Endothelial cell of hepatic sinusoid (primary cell): ENCODE data around the gene LPCAT2.

Experiments used
- in situ Hi-C: cut with HindIII; loops from 2 replicates; pipeline ENCODE4 v1.10.0; 2017; ENCODE audit warnings: low sequenced_read_pairs

The LPCAT2 gene

DNA sequence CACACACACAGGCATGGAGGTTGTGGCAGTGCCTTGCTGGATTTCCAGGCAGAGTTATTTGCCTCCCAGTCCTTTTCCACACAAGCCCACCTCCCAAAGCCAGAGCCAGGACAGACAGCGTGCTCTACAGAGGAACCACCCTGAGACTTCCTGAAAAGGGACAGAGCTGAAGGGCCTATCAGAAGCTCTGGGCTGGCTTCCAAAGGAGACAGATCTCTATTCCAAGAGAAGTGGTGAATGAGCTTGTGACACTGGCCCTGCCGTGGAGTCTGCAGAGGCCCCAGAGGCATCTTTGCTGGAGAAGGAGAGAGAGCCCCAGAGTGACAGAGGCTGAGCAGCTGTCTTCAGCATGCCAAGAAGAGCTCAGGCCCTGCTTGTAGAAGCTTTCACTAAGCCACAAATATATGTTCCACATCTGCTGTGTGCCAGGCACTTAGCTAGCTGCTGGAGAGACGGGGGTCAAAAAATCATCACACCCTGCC lies 8.3 kb upstream of the LPCAT2 start:
- in situ Hi-C loops: no loop called here

DNA sequence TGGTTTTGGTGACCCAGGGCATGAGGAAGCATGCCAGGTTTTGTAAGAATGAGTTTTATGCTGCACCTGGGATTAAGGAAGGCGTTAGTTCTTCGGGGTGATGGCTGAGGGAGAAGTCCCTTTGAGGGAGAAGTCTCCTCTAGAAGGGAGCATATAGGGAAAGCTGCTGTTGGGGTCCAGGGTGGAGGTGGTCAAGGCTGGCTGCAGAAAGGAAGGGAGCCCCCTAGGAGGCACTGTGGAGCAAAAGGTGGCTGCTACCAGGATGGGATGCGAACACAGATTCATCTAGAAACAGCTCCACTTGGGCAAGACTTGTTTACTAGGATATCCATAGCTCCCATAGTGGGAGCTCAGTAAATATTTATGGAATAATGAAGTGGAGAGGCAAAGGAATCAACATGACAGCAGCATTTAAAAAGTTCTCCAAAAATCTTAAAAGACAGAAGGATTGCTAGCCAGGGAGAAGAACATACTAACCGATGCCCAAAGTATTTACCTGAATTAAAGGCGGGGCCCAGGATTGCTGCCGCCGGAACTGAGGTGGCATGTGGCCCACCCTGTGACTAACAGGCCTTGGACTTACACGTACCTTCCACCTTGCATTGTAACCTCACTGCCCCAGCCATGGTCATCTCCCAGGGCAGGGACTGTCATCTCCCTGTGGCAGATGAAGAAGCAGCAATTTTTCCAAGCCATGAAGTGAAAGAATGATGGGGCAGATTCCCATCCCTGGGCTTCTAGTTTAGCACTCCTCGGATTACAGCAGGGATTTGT lies 7.1 kb upstream of the LPCAT2 start:
- in situ Hi-C loops: no loop called here

DNA sequence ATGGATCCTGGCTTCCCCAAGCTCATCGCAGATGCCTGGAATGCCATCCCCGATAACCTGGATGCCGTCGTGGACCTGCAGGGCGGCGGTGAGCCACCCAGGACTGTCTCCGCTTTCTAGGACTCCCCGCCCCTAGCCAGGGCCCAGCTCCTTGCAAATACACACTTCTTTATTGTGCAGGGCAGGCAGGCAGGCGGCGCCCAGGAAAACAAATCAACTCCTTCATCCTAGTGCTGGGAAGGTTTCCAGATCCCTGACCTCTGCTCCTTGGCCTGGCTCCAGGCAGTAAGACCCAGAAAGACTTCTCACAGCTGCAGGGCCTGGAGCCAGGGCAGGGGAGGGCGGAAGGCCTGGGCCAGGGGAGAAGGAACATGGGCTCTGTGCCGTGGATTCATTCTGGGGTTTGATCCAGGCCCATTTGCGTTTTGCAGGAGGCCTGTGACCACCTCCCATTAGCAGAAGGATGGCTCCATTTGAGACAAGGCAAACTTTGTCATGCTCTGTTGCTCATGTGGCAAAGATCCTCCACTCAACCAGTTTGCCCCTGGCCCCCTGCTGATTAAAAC lies 6.0 kb upstream of the LPCAT2 start:
- in situ Hi-C loops: no loop called here

DNA sequence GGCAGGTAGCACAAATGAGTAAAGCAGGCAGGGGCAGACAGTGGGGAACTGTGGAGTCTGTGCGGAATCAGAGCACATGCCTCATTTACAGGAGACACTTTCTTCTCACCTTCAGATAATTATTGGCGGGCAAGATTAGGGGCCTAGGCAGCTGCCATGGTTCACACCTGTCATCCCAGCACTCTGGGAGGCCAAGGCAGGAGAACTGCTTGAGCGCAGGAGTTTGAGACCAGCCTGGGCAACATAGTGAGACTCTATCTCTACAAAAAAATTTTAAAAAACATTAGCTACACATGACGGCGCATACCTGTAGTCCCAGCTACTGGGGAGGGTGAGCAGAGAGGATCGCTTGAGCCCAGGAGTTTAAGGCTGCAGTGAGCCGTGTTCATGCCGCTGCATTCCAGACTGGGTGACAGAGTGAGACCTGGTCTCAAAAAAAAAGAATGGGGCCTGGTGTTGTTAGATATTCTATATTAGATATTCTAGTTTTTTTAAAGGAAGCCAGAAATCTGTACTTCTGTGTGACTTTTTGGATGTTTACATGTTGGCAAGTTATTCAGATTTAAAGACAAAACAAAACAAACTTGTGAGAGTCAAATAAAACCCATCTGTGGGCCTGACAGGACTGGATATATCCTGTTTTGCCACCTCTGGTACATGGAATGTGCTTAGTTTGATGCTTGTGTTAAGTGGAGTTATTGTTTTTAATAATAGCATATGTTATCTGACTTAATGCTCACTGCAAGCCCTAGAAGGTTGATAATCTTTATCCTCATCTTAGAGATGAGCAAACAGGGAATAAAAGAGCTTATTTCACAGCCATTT lies 4.9 kb upstream of the LPCAT2 start:
- in situ Hi-C loops: no loop called here

DNA sequence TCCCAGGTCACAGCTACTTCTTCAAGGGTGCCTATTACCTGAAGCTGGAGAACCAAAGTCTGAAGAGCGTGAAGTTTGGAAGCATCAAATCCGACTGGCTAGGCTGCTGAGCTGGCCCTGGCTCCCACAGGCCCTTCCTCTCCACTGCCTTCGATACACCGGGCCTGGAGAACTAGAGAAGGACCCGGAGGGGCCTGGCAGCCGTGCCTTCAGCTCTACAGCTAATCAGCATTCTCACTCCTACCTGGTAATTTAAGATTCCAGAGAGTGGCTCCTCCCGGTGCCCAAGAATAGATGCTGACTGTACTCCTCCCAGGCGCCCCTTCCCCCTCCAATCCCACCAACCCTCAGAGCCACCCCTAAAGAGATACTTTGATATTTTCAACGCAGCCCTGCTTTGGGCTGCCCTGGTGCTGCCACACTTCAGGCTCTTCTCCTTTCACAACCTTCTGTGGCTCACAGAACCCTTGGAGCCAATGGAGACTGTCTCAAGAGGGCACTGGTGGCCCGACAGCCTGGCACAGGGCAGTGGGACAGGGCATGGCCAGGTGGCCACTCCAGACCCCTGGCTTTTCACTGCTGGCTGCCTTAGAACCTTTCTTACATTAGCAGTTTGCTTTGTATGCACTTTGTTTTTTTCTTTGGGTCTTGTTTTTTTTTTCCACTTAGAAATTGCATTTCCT lies 3.4 kb upstream of the LPCAT2 start:
- in situ Hi-C loops: loop anchor here (5.0 kb wide), 1 partner anchor 137 kb away; no protein-coding TSS in a partner anchor

DNA sequence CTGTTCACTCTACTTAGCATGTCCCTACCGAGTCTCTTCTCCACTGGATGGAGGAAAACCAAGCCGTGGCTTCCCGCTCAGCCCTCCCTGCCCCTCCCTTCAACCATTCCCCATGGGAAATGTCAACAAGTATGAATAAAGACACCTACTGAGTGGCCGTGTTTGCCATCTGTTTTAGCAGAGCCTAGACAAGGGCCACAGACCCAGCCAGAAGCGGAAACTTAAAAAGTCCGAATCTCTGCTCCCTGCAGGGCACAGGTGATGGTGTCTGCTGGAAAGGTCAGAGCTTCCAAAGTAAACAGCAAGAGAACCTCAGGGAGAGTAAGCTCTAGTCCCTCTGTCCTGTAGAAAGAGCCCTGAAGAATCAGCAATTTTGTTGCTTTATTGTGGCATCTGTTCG lies 2.8 kb upstream of the LPCAT2 start:
- in situ Hi-C loops: loop anchor here (5.0 kb wide), 1 partner anchor 136 kb away; no protein-coding TSS in a partner anchor

DNA sequence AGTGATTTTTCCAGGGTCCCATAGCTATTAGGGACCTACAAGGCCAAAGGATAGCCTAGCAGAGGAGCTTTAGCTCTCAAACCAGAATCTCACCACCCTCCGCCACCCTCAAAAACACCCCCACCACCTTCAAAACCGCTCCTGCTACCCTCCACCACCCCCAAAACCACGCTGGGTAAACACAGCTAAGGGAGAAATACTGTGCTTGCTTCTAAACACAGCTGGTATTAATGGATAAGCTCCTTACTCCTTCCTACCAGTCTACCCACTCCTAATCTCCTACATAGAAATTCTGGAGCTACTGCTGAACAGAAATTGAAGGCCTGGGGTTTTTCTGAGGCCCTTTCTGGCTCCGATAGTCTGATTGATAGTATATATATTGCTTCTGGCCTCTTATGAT lies 2.2 kb upstream of the LPCAT2 start:
- in situ Hi-C loops: loop anchor here (5.0 kb wide), 1 partner anchor 136 kb away; no protein-coding TSS in a partner anchor

DNA sequence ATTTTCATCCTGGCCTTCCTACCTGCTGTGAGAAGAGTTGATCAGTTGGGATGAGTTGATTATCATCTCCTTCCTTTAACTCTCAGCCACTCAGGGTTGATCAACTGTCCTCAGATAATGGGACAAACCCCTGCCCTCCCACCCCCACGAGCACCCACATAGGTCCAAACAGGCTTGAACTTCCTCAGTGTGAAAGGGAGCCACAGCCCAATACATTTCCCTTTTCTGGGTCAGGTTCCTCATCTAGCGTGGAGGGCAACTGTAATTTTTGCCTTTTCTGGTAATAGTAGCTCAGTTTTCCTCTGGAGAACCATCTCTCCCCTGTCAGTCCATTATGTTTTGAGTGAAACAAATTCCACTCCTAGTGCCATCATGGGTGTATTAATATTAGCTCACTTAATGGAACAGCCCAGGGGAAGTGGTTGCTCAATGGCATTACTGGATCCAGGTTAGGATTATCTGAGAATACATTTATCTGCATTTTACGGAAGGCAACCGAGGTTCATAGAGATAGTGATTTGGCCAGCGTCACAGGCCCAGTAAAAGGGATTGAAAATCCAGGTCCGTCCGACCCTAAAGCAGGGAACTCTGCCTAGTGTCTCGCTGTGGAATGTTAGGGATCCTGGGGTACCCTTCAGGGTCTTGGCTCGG lies 476 bp upstream of the LPCAT2 start:
- in situ Hi-C loops: loop anchor here (5.0 kb wide), 1 partner anchor 134 kb away; no protein-coding TSS in a partner anchor

DNA sequence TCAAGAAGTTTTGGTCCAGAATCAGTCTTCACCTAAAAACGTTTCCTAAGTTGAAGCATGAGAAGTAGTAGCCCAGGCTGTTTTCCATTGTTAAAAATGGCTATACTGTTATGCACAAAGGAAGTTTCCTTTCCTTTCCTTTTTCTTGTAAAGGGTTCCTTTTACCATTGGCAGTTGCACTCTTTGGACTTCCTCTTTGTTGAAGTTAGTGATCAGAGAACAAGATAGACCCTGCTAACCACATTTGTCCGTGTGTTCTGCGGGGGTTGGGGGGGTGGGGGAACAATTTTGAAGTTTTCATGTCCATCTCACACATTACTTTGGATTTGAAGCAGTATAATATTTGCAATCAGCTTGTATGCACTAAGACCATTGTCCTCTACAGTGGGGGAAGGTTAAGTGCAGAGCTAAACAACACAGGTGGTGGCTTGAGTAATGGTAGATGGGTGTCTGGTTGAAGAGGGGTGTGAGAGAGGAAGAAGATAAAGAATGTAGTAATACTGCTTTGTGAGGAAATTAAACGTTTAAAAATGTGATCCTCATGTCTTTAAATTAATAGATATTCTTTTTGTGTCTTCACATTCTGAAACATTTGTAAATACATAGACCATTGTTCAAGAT lies 1.4 kb downstream of the LPCAT2 start:
- in situ Hi-C loops: no loop called here

DNA sequence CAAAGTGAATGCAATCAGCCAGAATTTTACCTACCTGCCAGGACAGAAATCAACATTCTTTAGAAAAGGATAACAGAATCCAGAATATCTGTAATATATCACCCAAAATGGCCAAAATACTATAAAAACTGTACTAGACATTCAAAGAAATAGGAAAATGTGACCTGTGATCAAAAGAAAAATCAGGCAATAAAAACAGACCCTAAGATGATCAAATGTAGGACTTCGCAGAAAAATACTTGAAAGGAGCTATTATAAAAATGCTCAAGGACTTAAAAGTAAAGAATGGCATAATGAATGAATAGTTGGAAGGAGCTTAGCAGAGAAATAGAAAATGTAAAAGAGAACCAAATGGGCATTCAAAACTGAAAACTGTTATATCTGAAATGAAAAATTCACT lies 4.1 kb downstream of the LPCAT2 start:
- in situ Hi-C loops: no loop called here

DNA sequence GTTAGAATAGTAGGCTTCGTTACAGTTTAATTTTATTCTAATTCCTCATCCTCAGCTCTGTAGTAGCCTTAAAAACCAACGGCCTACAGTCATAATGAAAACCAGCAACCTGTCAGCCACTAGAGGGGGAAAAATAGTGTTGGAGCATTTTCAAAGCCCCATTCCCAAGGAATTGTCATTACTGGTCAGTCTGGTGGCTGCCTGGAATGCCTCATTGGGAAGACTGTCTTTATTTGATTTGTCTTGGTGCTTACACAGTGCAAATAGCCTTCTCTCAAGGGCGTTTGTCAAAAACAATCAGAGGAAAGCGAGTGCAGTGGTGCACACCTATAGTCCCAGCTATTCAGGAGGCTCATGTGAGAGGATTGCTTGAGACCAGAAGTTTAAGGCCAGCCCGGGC lies 4.7 kb downstream of the LPCAT2 start:
- in situ Hi-C loops: no loop called here

DNA sequence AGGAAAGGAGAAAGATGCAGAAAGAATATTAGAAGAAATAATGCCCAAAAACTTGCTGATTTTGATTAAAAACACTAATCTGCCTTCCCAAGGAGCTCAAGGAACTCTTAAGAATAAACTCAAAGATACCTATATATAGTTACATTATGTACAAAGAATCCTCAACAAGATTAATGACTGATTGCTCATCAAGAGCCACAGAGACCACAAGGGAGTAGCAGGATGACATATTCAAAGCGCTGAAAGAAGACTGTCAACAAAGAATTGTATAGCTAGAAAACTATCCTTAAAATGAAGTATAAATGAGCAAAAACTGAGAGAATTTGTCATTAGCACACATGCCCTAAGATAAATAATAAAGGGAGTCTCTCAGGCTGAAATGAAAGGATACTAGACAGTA lies 6.2 kb downstream of the LPCAT2 start:
- in situ Hi-C loops: no loop called here

DNA sequence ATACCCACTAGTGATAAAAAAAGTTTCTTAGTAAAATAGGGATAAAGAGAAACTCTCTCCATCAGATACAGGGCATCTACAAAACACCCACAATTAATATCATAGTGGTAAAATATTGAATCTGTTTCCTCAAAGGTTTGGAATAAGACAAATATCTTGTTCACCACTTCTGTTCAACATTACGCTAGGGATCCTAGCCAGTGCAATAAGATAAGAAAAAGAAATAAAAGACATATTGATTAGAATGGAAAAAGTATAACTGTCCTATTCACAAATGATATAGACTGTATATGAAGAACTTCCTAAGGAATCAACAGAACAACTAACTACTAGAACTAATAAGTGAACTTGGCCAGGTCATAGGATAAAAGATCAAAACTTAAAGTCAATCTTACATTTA lies 12.9 kb downstream of the LPCAT2 start:
- in situ Hi-C loops: no loop called here

DNA sequence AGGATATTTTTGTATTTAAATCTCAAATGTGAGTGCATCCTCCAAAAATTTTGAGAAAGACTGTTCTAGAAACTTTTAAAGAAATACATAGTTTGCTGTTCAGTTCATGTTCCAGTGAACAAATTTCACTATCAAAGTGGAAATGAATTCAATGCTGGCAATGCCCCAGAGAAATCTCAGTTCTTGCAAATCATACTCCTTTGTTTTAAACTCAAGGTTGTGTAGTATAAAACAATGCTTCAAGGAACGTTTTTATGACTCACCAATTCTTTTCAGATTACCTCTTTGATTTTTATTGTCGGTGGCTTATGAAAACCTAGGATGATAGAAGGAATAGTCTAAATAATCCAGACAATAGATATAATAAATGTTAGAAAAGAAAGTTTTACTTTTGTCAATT lies 17.6 kb downstream of the LPCAT2 start:
- in situ Hi-C loops: no loop called here

DNA sequence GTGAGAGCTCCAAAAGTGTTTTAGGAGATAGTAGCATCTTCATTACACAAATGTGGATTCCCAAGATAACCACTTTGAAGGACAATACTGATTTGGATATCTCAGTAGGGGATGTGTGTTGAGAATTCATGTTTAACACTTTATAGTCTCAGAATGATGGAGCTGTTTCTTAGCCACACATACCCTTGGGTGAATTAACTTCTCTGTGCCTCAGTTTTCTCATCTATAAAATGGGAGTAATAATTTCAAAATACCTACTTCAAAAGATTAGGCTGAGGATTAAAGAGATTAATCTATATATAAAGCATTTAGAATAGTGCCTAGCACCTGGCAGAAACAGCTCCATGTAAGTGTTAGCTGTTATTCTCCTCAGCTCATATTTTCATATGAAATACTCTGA lies 19.0 kb downstream of the LPCAT2 start:
- in situ Hi-C loops: no loop called here

DNA sequence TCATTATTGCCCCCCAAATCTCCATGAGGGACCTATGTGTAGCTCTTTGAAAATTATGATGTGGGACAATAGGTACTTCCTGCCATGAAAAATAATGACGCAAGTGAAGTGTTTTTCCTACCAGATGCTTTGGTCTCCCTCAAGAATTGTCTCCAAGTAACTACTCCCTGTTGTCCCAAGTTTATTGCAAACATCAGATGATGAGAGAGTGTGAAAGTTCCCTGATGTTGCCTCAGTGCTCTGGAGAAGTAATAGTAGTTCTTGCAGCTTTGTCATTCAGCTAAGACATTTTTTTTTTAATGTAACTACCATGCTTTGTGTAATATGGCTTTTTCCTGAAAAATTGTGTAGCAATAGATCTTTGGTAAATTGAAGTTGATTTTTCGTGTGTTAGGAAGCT lies 20.1 kb downstream of the LPCAT2 start:
- in situ Hi-C loops: no loop called here

DNA sequence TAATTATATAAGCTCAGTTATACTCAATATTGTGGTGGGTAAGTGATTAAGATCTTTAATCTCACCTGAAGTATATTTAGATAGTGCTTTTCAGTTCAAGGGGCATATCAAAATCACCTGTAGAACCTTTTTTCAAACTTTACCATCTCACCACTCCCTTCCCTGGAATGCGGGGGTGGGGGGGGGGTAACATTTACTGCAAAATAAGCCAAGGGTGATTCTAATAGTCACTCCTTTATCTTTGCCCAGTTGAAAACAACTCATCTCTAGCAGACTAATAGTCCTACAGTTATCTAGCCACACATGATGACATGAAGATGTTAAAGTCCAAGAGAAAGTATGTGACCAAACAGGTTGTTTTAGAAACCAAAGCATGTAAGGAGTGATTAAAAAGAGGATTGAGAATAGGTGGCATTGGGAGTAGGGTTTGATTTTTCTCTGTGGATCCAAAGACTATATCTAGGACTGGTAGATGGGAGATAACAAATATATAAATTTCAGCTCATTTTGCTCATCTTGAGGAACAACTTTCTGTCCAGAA lies 21.5 kb downstream of the LPCAT2 start:
- in situ Hi-C loops: loop anchor here (5.0 kb wide), 1 partner anchor 58 kb away; no protein-coding TSS in a partner anchor

DNA sequence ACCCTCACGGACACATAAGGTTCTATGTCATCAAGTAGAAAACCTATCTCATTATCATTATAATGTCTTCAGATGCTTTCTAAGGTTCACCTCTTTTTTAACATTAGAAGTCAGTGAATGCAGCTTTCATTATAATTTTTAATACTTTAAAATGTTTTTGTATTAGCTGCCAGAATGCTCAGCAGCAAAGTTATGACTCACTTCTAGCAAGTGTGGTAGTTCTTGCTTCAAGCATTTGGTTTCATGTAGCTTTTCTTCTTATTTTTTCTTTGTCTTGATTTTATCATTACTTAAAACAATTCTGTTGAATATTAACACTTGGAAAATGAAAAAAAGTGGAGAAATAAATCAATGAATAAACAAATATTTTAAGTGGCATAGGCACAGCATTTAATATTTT lies 23.4 kb downstream of the LPCAT2 start:
- in situ Hi-C loops: loop anchor here (5.0 kb wide), 1 partner anchor 60 kb away; no protein-coding TSS in a partner anchor

DNA sequence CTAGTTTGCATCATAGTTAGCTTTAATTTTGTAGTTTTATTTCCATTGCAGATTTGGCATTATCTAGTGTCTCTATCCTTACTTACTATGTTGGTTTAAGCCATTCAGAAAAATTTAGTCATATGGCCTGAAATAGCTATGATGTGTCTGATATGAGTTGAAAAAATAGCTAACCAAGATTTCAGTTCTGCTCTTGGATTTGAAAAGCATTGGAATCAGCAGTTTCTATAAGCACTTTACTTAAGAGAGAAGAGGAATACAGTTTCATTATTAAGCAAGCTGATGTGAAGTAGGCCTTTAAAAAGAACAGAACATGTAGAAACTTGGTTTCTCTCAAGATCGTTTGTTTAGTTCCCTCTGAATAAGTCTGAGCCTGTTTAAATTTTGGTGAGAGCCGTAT lies 25.9 kb downstream of the LPCAT2 start:
- in situ Hi-C loops: loop anchor here (5.0 kb wide), 1 partner anchor 62 kb away; no protein-coding TSS in a partner anchor

DNA sequence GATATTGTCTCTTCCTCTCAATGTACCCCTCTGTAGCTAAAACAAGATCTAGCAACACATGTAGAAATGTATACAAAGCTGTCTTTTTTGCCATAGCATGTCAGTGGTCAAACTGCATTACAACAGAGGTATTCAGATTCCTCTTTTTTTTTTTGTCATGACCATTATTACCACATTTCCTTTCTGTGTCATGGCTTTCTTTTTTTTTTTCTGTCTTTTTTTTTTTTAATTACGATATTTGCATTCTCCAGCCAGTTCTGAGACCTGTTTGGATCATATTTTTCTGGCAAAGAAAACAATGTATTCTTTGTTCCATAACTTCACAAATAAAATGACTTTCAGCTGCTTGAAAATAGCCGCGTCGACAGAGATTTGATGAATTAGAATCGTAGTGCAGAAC lies 30.2 kb downstream of the LPCAT2 start:
- in situ Hi-C loops: no loop called here
